ENCODE data around the gene COP1. TPM values are rescaled to one million over a fixed set of nuclear protein-coding genes. Genes with fewer than 3 reads are reported as not detected.

The COP1 gene
- total RNA-seq, 1 donor from 2014 or later: 49.2 TPM

DNA sequence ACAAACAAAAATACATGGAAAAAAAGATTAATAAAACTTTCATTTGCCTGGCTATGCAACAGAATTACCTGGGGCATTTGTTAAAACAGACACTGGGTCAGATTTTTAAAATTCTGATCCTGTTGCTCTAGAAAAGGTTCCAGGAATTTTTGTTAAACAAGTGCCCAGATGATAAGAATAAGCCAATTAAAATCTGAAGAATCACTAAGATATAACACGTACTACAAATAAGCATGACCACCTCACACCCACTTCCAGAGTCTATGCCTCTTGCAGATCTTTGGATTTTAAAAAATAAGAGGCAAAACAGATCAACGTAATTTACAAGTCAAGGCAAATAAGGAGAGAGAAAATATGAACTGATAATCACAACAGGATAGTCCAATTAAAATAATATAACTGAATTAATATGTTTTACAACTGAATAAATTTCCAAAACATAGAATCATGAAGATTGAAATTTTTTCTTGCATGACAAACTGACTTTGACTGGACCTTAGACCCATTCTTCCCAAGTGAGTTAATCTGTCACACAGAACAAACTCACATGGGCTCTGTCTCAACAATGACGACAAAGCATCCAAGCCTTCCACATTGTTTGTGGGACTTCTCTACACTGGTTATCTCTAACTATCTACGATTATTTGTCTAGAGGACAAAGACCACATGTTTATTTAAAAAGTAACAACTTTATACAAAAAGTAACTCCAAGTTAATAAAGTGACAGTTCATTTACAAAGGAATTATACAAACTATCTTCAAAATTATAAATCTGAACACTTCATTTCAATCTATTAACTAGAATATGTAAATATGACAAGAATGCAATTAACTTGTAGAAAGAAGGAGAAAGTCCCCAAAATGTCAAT is 56.9 kb downstream of the COP1 start:
- DNase-seq (ENCODE audit: low spot score): no peak
- Mint-ChIP-seq H3K27me3 (ENCODE audit: insufficient read depth) (no peaks in the 10 kb centered on the region), H3K9me3 (peaks cover 8% of the 10 kb centered on the region), H3K4me3 (no peak overlapping the region), H3K27ac (no peak overlapping the region), H3K36me3 (ENCODE audit: low read depth) (peaks cover 44% of the 10 kb centered on the region), H3K4me1 (ENCODE audit: low read depth) (no peaks in the 10 kb centered on the region)
- intact Hi-C loops (cut with micrococcal nuclease): no loop called here

- Mint-ChIP-seq H3K36me3 (ENCODE audit: low read depth) (peaks cover 47% of the 10 kb centered on the region), H3K27ac (no peak overlapping the region), H3K4me1 (ENCODE audit: low read depth) (peaks cover 13% of the 10 kb centered on the region), H3K9me3 (peaks cover 17% of the 10 kb centered on the region), H3K27me3 (ENCODE audit: insufficient read depth) (no peaks in the 10 kb centered on the region), H3K4me3 (no peak overlapping the region)
- intact Hi-C loops (cut with micrococcal nuclease): no loop called here
- DNase-seq (ENCODE audit: low spot score): no peak
Observed at GRCh38 chr1:176144526-176144925, 62.6 kb downstream of the COP1 start.

DNA sequence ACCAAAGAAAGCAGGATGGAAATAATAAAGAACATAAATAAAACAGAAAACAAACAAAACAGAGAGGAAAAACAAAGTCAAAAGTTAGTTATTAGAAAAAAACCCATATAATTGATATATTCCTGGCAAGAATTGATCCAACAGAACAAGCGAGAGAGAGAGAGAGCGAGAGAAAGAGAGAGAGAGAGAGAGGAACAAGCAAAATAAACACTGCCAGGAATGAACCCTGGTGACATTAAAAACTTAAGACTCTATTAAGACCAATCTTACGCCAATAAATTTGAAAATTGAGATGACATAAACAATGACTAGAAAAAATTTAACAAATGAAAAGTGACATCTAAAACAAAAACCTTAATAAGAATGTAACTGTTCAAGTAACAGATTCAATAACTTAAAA is 64.1 kb downstream of the COP1 start:
- Mint-ChIP-seq H3K4me3 (no peak overlapping the region), H3K27ac (no peak overlapping the region), H3K36me3 (ENCODE audit: low read depth) (peaks cover 48% of the 10 kb centered on the region), H3K4me1 (ENCODE audit: low read depth) (peaks cover 18% of the 10 kb centered on the region), H3K9me3 (peaks cover 17% of the 10 kb centered on the region), H3K27me3 (ENCODE audit: insufficient read depth) (no peaks in the 10 kb centered on the region)
- no peak for DNase-seq (ENCODE audit: low spot score)
- intact Hi-C loops (cut with micrococcal nuclease): no loop called here

GRCh38 chr1:176141449-176141848 is 65.6 kb downstream of the COP1 start:
- H3K9me3 Mint-ChIP-seq: peaks cover 17% of the 10 kb centered on the region
- H3K36me3 Mint-ChIP-seq (ENCODE audit: low read depth): peaks cover 39% of the 10 kb centered on the region
- H3K4me3 Mint-ChIP-seq: no peak overlapping the region
- intact Hi-C loops (cut with micrococcal nuclease): no loop called here
- H3K27me3 Mint-ChIP-seq (ENCODE audit: insufficient read depth): no peaks in the 10 kb centered on the region
- DNase-seq (ENCODE audit: low spot score): no peak
- peaks cover 18% of the 10 kb centered on the region for H3K4me1 Mint-ChIP-seq (ENCODE audit: low read depth)
- H3K27ac Mint-ChIP-seq: no peak overlapping the region

DNA sequence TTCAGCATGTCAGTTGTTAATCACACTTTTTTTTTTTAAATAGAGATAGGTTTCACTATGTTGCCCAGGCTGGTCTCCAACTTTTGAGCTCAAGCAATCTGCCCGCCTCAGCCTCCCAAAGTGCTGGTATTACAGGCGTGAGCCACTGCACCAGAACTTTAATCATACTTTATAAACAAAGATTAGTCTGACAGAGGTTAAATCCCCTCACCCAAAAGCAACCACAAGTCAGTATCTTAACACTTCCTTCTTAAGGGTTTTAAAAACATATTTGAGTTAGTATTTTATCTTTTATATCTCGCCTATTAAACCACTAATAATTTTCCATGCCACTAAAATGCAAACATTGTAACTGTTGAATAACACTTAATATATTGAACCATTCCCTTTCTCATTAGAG is 70.2 kb downstream of the COP1 start:
- H3K4me3 Mint-ChIP-seq: no peak overlapping the region
- H3K27me3 Mint-ChIP-seq (ENCODE audit: insufficient read depth): no peaks in the 10 kb centered on the region
- no peak for DNase-seq (ENCODE audit: low spot score)
- intact Hi-C loops (cut with micrococcal nuclease): no loop called here
- peaks cover 5% of the 10 kb centered on the region for H3K4me1 Mint-ChIP-seq (ENCODE audit: low read depth)
- no peak overlapping the region for H3K27ac Mint-ChIP-seq
- H3K36me3 Mint-ChIP-seq (ENCODE audit: low read depth): peaks cover 21% of the 10 kb centered on the region
- H3K9me3 Mint-ChIP-seq: no peaks in the 10 kb centered on the region

DNA sequence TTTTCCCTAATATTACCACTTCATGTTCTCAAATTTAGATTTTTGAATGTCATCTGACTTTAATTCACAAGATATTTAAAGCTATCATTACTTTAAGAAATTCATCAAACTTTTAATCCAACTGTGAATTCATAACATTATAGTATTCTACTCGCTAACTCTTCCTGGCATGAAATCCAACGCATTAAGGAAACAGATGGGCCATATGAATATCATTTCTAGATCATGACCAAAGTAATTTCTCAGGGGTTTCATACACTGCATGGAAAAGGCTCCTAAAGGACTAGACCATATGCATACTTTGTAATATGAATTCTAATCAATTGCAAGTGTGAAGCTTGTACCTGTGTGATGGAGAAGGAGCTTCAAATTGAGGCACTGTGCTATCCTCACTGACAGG is 72.4 kb downstream of the COP1 start:
- peaks cover 5% of the 10 kb centered on the region for H3K4me1 Mint-ChIP-seq (ENCODE audit: low read depth)
- DNase-seq (ENCODE audit: low spot score): no peak
- H3K9me3 Mint-ChIP-seq: no peaks in the 10 kb centered on the region
- intact Hi-C loops (cut with micrococcal nuclease): no loop called here
- peaks cover 21% of the 10 kb centered on the region for H3K36me3 Mint-ChIP-seq (ENCODE audit: low read depth)
- H3K27ac Mint-ChIP-seq: no peak overlapping the region
- H3K4me3 Mint-ChIP-seq: no peak overlapping the region
- no peaks in the 10 kb centered on the region for H3K27me3 Mint-ChIP-seq (ENCODE audit: insufficient read depth)

GRCh38 chr1:176122282-176122681 is 84.8 kb downstream of the COP1 start:
- H3K27ac Mint-ChIP-seq: no peak overlapping the region
- intact Hi-C loops (cut with micrococcal nuclease): no loop called here
- H3K36me3 Mint-ChIP-seq (ENCODE audit: low read depth): peaks cover 35% of the 10 kb centered on the region

DNA sequence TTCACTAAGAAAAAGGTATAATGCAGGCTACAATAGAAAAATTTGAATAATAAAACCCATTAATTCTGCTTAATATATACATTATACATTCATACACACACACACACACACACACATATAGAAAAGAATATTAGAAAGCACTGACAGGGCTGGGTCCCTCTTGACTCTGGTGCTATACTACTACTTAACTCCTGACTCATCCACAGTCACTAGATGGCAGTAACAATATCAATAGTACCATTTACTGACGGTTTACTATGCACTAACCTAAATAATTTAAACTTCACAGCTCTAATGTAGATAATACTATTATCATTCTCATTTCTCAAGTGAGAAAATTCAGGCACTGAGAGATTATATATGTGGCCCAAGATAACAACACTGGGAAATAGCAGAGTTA is 87.5 kb downstream of the COP1 start:
- Mint-ChIP-seq H3K4me3 (no peak overlapping the region), H3K27ac (no peak overlapping the region), H3K27me3 (ENCODE audit: insufficient read depth) (no peaks in the 10 kb centered on the region), H3K36me3 (ENCODE audit: low read depth) (peaks cover 26% of the 10 kb centered on the region), H3K4me1 (ENCODE audit: low read depth) (no peaks in the 10 kb centered on the region), H3K9me3 (peaks cover 18% of the 10 kb centered on the region)
- intact Hi-C loops (cut with micrococcal nuclease): loop anchor here (2.0 kb wide), 1 partner anchor 87 kb away; the partner anchor contains the start of gene COP1
- DNase-seq (ENCODE audit: low spot score): no peak

More at GRCh38 chr1:176122282-176122681, 84.8 kb downstream of the COP1 start:
- Mint-ChIP-seq H3K4me1 (ENCODE audit: low read depth) (no peaks in the 10 kb centered on the region), H3K4me3 (no peak overlapping the region), H3K27me3 (ENCODE audit: insufficient read depth) (no peaks in the 10 kb centered on the region), H3K9me3 (peaks cover 33% of the 10 kb centered on the region)
- DNase-seq (ENCODE audit: low spot score): no peak

- no peak for DNase-seq (ENCODE audit: low spot score)
- H3K36me3 Mint-ChIP-seq (ENCODE audit: low read depth): peaks cover 26% of the 10 kb centered on the region
- no peak overlapping the region for H3K27ac Mint-ChIP-seq
- peaks cover 2% of the 10 kb centered on the region for H3K4me1 Mint-ChIP-seq (ENCODE audit: low read depth)
- H3K9me3 Mint-ChIP-seq: peaks cover 15% of the 10 kb centered on the region
- H3K27me3 Mint-ChIP-seq (ENCODE audit: insufficient read depth): no peaks in the 10 kb centered on the region
- no peak overlapping the region for H3K4me3 Mint-ChIP-seq
- intact Hi-C loops (cut with micrococcal nuclease): loop anchor here (2.0 kb wide), 1 partner anchor 88 kb away; the partner anchor contains the start of gene COP1
Observed at GRCh38 chr1:176118985-176119384, 88.1 kb downstream of the COP1 start.

- H3K9me3 Mint-ChIP-seq: peaks cover 7% of the 10 kb centered on the region
- H3K27me3 Mint-ChIP-seq (ENCODE audit: insufficient read depth): no peaks in the 10 kb centered on the region
- no peak overlapping the region for H3K27ac Mint-ChIP-seq
- H3K4me1 Mint-ChIP-seq (ENCODE audit: low read depth): peaks cover 14% of the 10 kb centered on the region
- intact Hi-C loops (cut with micrococcal nuclease): no loop called here
- no peak for DNase-seq (ENCODE audit: low spot score)
- no peak overlapping the region for H3K4me3 Mint-ChIP-seq
- peaks cover 43% of the 10 kb centered on the region for H3K36me3 Mint-ChIP-seq (ENCODE audit: low read depth)
Observed at GRCh38 chr1:176111835-176112234, 95.3 kb downstream of the COP1 start.

- intact Hi-C loops (cut with micrococcal nuclease): no loop called here
- H3K9me3 Mint-ChIP-seq: peaks cover 7% of the 10 kb centered on the region
- no peaks in the 10 kb centered on the region for H3K27me3 Mint-ChIP-seq (ENCODE audit: insufficient read depth)
- peaks cover 46% of the 10 kb centered on the region for H3K36me3 Mint-ChIP-seq (ENCODE audit: low read depth)
- H3K4me1 Mint-ChIP-seq (ENCODE audit: low read depth): peaks cover 14% of the 10 kb centered on the region
- H3K27ac Mint-ChIP-seq: no peak overlapping the region
- H3K4me3 Mint-ChIP-seq: no peak overlapping the region
- DNase-seq (ENCODE audit: low spot score): no peak
Observed at GRCh38 chr1:176110203-176110602, 96.9 kb downstream of the COP1 start.

- Mint-ChIP-seq H3K27ac (no peak overlapping the region), H3K4me3 (no peak overlapping the region), H3K9me3 (peaks cover 4% of the 10 kb centered on the region), H3K36me3 (ENCODE audit: low read depth) (peaks cover 42% of the 10 kb centered on the region), H3K4me1 (ENCODE audit: low read depth) (peaks cover 12% of the 10 kb centered on the region), H3K27me3 (ENCODE audit: insufficient read depth) (no peaks in the 10 kb centered on the region)
- no peak for DNase-seq (ENCODE audit: low spot score)
- intact Hi-C loops (cut with micrococcal nuclease): no loop called here
Observed at GRCh38 chr1:176102768-176103350, 104.2 kb downstream of the COP1 start.

DNA sequence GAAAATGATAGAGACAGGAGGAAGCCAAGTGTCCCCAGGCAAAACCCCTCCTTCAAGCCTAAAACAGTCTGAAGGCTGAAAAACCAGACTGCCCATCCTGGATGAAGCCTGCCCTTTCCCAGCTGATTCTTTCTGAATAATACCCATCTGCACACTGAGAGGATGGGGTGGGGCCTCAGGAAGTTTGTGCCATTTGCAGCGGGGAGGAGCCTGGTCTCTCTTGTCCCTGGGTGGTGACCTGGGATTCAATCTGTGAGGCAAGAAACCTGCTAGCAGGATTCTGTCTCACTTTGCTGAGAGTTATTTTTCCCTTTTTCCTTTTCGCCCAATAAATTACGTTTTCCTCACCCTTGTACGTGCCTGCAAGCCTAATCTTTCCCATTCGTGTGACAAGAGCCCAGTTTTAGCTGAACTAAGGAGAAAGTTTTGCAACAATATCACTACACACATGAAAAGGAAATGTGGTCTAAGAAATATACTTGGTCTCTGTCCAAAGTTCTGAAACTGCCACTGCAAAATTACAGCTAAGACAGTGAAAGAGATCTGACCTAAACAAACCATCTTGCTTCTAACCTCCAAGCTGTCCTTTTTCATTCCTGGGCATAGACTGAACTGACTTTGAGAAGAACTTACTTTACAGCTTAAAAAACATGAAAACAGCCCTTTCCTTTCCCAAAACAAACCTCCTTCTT is 105.0 kb downstream of the COP1 start:
- peaks cover 8% of the 10 kb centered on the region for H3K9me3 Mint-ChIP-seq
- no peak overlapping the region for H3K27ac Mint-ChIP-seq
- peaks cover 45% of the 10 kb centered on the region for H3K36me3 Mint-ChIP-seq (ENCODE audit: low read depth)
- H3K4me3 Mint-ChIP-seq: no peak overlapping the region
- H3K4me1 Mint-ChIP-seq (ENCODE audit: low read depth): peaks cover 12% of the 10 kb centered on the region
- intact Hi-C loops (cut with micrococcal nuclease): no loop called here
- H3K27me3 Mint-ChIP-seq (ENCODE audit: insufficient read depth): no peaks in the 10 kb centered on the region
- DNase-seq (ENCODE audit: low spot score): no peak
